GM12872 (cell line): Measurements from ENCODE around the gene ANXA4.

Experiments used
- CTCF ChIP-seq: IDR thresholded peaks from 3 replicates; pipeline ENCODE4 v1.5.1; 2011; ENCODE audit warnings: low read depth, mild to moderate bottlenecking, low read length, moderate library complexity; ENCODE audit not compliant: insufficient read depth

Gene ANXA4

GRCh38 chr2:69762025-69762424 is 20.1 kb downstream of the ANXA4 start:
- TF ChIP-seq CTCF, result no peak

- TF ChIP-seq CTCF, result no peak
Observed at GRCh38 chr2:69762513-69763494, 20.9 kb downstream of the ANXA4 start.

GRCh38 chr2:69764286-69765095 is 22.6 kb downstream of the ANXA4 start:
- no peak for TF ChIP-seq CTCF

- no peak for TF ChIP-seq CTCF
Observed at GRCh38 chr2:69765096-69765380, 23.1 kb downstream of the ANXA4 start.

GRCh38 chr2:69766014-69766413 is 24.1 kb downstream of the ANXA4 start:
- no peak for TF ChIP-seq CTCF

- no peak for TF ChIP-seq CTCF
Observed at GRCh38 chr2:69767034-69767433, 25.1 kb downstream of the ANXA4 start.

GRCh38 chr2:69768235-69768634 is 26.3 kb downstream of the ANXA4 start:
- no peak for TF ChIP-seq CTCF
